SIG-M5 treated with dmso at 0.1 percent for 504 hours (cell line): Measurements from ENCODE around the gene STYXL2.

Source experiments
- DNase-seq: peaks from one replicate; lab custom pipeline; 2025; ENCODE audit not compliant: unreplicated experiment; lab: John Stamatoyannopoulos, UW

The STYXL2 gene

GRCh38 chr1:167105271-167106118 is 11.6 kb downstream of the STYXL2 start:
- DNase-seq, result peak; percentile 31

GRCh38 chr1:167106119-167106461 is 12.2 kb downstream of the STYXL2 start:
- no peak for DNase-seq

- no peak for DNase-seq
Measured at GRCh38 chr1:167107456-167107855, 13.6 kb downstream of the STYXL2 start.

GRCh38 chr1:167109125-167109524 is 15.2 kb downstream of the STYXL2 start:
- no peak for DNase-seq

- DNase-seq, result no peak
Measured at GRCh38 chr1:167110586-167110985, 16.7 kb downstream of the STYXL2 start.

GRCh38 chr1:167111868-167112709 is 18.2 kb downstream of the STYXL2 start:
- no peak for DNase-seq

GRCh38 chr1:167114725-167115124 is 20.9 kb downstream of the STYXL2 start:
- DNase-seq, result peak; percentile 44

GRCh38 chr1:167115655-167116054 is 21.8 kb downstream of the STYXL2 start:
- DNase-seq, result no peak

GRCh38 chr1:167116174-167116573 is 22.3 kb downstream of the STYXL2 start:
- DNase-seq, result no peak

GRCh38 chr1:167117225-167117624 is 23.4 kb downstream of the STYXL2 start:
- no peak for DNase-seq

GRCh38 chr1:167118188-167118587 is 24.3 kb downstream of the STYXL2 start:
- no peak for DNase-seq

- no peak for DNase-seq
Measured at GRCh38 chr1:167119696-167120095, 25.8 kb downstream of the STYXL2 start.

GRCh38 chr1:167120899-167121298 is 27.0 kb downstream of the STYXL2 start:
- DNase-seq, result no peak

GRCh38 chr1:167121375-167122120 is 27.7 kb downstream of the STYXL2 start:
- no peak for DNase-seq

- DNase-seq, result no peak
Measured at GRCh38 chr1:167122121-167122480, 28.2 kb downstream of the STYXL2 start.

- no peak for DNase-seq
Measured at GRCh38 chr1:167122568-167122967, 28.7 kb downstream of the STYXL2 start.

- no peak for DNase-seq
Measured at GRCh38 chr1:167126317-167126716, 32.4 kb downstream of the STYXL2 start.

- no peak for DNase-seq
Measured at GRCh38 chr1:167126811-167127210, 32.9 kb downstream of the STYXL2 start.

- DNase-seq, result no peak
Measured at GRCh38 chr1:167127236-167127635, 33.4 kb downstream of the STYXL2 start.

- DNase-seq, result no peak
Measured at GRCh38 chr1:167127661-167128060, 33.8 kb downstream of the STYXL2 start.
